Liver (tissue), 9 donors: ENCODE measurements around the gene CFAP45. TPM values are rescaled to one million over a fixed set of nuclear protein-coding genes. Genes with fewer than 3 reads are reported as not detected.
"Not testable (repeated sequence)": the region's sequence is repeated elsewhere in the genome, so short reads cannot be mapped to it uniquely, and the experiment has no call there.

Experiments used
- DNase-seq: peaks from one replicate; pipeline ENCODE4 v3.0.0-alpha.2; 2017; ENCODE audit warnings: low spot score
- H3K27ac ChIP-seq, 2 donors: one replicate each; pipeline ENCODE4 v1.7.0; 2013; ENCODE audit warnings: inconsistent platforms in 2 of 2, low read length in 2 of 2, control low read depth in 1 of 2, low read depth in 1 of 2, mild to moderate bottlenecking in 1 of 2
- H3K27me3 ChIP-seq, 4 donors: one replicate each; pipeline versions ENCODE4 v1.6.1 to v1.7.0; 2013; ENCODE audit warnings: low read length in 3 of 4, inconsistent platforms in 1 of 4, mild to moderate bottlenecking in 1 of 4, moderate library complexity in 1 of 4; ENCODE audit not compliant: control insufficient read depth in 4 of 4, insufficient read depth in 4 of 4
- H3K36me3 ChIP-seq, 4 donors: one replicate each; pipeline versions ENCODE4 v1.6.1 to v1.7.0; 2013; ENCODE audit warnings: low read length in 3 of 4, mild to moderate bottlenecking in 3 of 4, low read depth in 1 of 4, moderate library complexity in 1 of 4; ENCODE audit not compliant: control insufficient read depth in 4 of 4, insufficient read depth in 3 of 4
- H3K4me1 ChIP-seq, 4 donors: one replicate each; pipeline versions ENCODE4 v1.6.1 to v1.7.0; 2013; ENCODE audit warnings: low read length in 3 of 4, mild to moderate bottlenecking in 3 of 4, moderate library complexity in 1 of 4; ENCODE audit not compliant: control insufficient read depth in 4 of 4, insufficient read depth in 4 of 4
- H3K4me3 ChIP-seq, 3 donors: one replicate each; pipeline versions ENCODE4 v1.6.1 to v1.7.0; 2013; ENCODE audit warnings: low read length in 3 of 3, control low read depth in 1 of 3, low read depth in 1 of 3, mild to moderate bottlenecking in 1 of 3
- H3K9ac ChIP-seq, 2 donors: one replicate each; pipeline ENCODE4 v1.7.0; 2013; ENCODE audit warnings: low read length in 2 of 2, mild to moderate bottlenecking in 2 of 2, moderate library complexity in 2 of 2, control low read depth in 1 of 2, low read depth in 1 of 2
- H3K9me3 ChIP-seq, 4 donors: one replicate each; pipeline versions ENCODE4 v1.6.1 to v1.7.0; 2013; ENCODE audit warnings: low read length in 3 of 4; ENCODE audit not compliant: control insufficient read depth in 4 of 4
- ATF3 ChIP-seq: IDR thresholded peaks from 2 replicates; pipeline ENCODE4 v1.6.1; 2016; ENCODE audit warnings: antibody characterized with exemption
- CTCF ChIP-seq: fragments of 150-350 bp; IDR thresholded peaks from 2 replicates; pipeline ENCODE4 v1.5.1; 2017; ENCODE audit warnings: improper control_type of control experiment, low read depth, low read length; ENCODE audit not compliant: missing input control
- EGR1 ChIP-seq, 2 donors: IDR thresholded peaks; 2 replicates each; pipeline ENCODE4 v1.6.1; 2016 to 2018; ENCODE audit warnings: antibody characterized with exemption in 2 of 2, low read depth in 2 of 2
- FOXA1 ChIP-seq: IDR thresholded peaks from 2 replicates; pipeline ENCODE4 v1.6.1; 2016; ENCODE audit warnings: antibody characterized with exemption
- FOXA2 ChIP-seq: IDR thresholded peaks from 2 replicates; pipeline ENCODE4 v1.6.1; 2016; ENCODE audit warnings: antibody characterized with exemption
- GABPA ChIP-seq, 2 donors: IDR thresholded peaks in 1 of 2; conservative IDR thresholded peaks in 1 of 2; 2 replicates each; pipeline ENCODE4 v1.6.1; 2016; ENCODE audit warnings: antibody characterized with exemption in 2 of 2, mild to moderate bottlenecking in 1 of 2, moderate library complexity in 1 of 2
- HNF4A ChIP-seq, 2 donors: conservative IDR thresholded peaks; 2 replicates each; pipeline ENCODE4 v1.6.1; 2016; ENCODE audit warnings: antibody characterized with exemption in 2 of 2, mild to moderate bottlenecking in 2 of 2
- HNF4G ChIP-seq: IDR thresholded peaks from 2 replicates; pipeline ENCODE4 v1.6.1; 2016; ENCODE audit warnings: antibody characterized with exemption
- JUND ChIP-seq, 2 donors: IDR thresholded peaks; 2 replicates each; pipeline ENCODE4 v1.6.1; 2016; ENCODE audit warnings: antibody characterized with exemption in 2 of 2
- MAX ChIP-seq: IDR thresholded peaks from 2 replicates; pipeline ENCODE4 v1.6.1; 2016; ENCODE audit warnings: antibody characterized with exemption
- NR2F2 ChIP-seq: IDR thresholded peaks from 2 replicates; pipeline ENCODE4 v1.6.1; 2016; ENCODE audit warnings: antibody characterized with exemption
- RAD21 ChIP-seq, 2 donors: IDR thresholded peaks; 2 replicates each; pipeline ENCODE4 v1.6.1; 2016; ENCODE audit warnings: antibody characterized with exemption in 2 of 2, mild to moderate bottlenecking in 2 of 2
- RXRA ChIP-seq, 2 donors: IDR thresholded peaks; 2 replicates each; pipeline ENCODE4 v1.6.1; 2017 to 2018; ENCODE audit warnings: antibody characterized with exemption in 2 of 2, mild to moderate bottlenecking in 1 of 2
- SP1 ChIP-seq: IDR thresholded peaks from 2 replicates; pipeline ENCODE4 v1.6.1; 2018; ENCODE audit warnings: antibody characterized with exemption, mild to moderate bottlenecking
- TAF1 ChIP-seq: conservative IDR thresholded peaks from 2 replicates; pipeline ENCODE4 v1.6.1; 2016; ENCODE audit warnings: antibody characterized with exemption, mild to moderate bottlenecking
- YY1 ChIP-seq: IDR thresholded peaks from 2 replicates; pipeline ENCODE4 v1.6.1; 2016; ENCODE audit warnings: antibody characterized with exemption, mild to moderate bottlenecking
- ZBTB33 ChIP-seq: IDR thresholded peaks from 2 replicates; pipeline ENCODE4 v1.6.1; 2016; ENCODE audit warnings: antibody characterized with exemption
- WGBS: extraction: QIAGEN DNeasy Blood & Tissue Kit; methylation state at CpG from one replicate; pipeline ENCODE4 v1.1.7; 2013; 5-methylcytosine and 5-hydroxymethylcytosine counted together
- polyA plus RNA-seq, 2 donors: library from polyadenylated mRNA; stranded (reverse) in 1 of 2; unstranded in 1 of 2; fragments of 200-250 nt in 1 of 2; fragments of >200 nt in 1 of 2; fragmentation: Nextera tagmentation in 1 of 2; extraction: Ambion mirVana in 1 of 2; gene quantifications; one replicate each; pipeline versions ENCODE4 v1.2.1 to v1.2.3, GENCODE V29; 2013 to 2015
- total RNA-seq, 2 donors: library from RNA; depleted of rRNA; stranded (reverse); fragments of >200 nt; gene quantifications; one replicate each; pipeline ENCODE4 v1.2.3, GENCODE V29; 2014
- TF ChIP-seq, protein P1 (sequence below): IDR thresholded peaks from 2 replicates; pipeline ENCODE4 v1.6.1; 2016; ENCODE audit warnings: antibody characterized with exemption, mild to moderate bottlenecking
- donor health status: healthy.
- donor health status: healthy.
- donor health status: healthy.
- donor health status: healthy.
- donor health status: healthy.

Gene CFAP45
- total and polyA plus RNA-seq, 4 donors, result 0.03 to 0.24 TPM; not detected in 2

DNA sequence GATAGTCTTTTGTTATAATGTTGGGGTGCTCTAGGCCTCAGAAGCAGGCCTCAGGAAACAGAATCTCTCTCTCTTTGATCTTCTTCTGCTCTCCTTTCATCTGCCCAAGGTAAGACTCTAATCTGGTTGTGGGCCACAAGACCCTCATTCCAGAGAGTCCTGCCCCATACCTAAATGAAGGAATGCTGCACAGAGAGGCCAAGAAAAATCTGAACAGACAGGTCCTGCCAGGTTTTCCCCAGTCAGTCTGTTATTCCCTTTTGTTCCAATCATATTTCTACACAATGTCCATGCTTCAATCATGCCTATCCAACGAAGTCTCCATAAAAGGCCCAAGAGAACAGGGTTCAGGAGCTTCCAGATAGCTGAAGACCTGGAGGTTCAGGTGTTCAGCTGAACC, 7.0 kb upstream of the CFAP45 start:
- 90% methylated on average over 1 of the region's 1 CpG for WGBS
- TF ChIP-seq NR2F2, result no peak
- no peak for TF ChIP-seq ZBTB33
- TF ChIP-seq FOXA1, result no peak
- TF ChIP-seq GABPA (IDR thresholded peaks at IDR 0.05 in 1 of 2, conservative IDR thresholded peaks at IDR 0.05 in 1 of 2), result no peak
- no peak for TF ChIP-seq EGR1 (IDR thresholded peaks at IDR 0.05; ENCODE audit: low read depth in 2 of 2)
- TF ChIP-seq JUND (IDR thresholded peaks at IDR 0.05), result no peak
- no peak for TF ChIP-seq HNF4G
- Histone ChIP-seq H3K9ac (no peak overlapping the region), H3K36me3 (no peaks in the 10 kb centered on the region), H3K27ac (no peak overlapping the region), H3K4me3 (no peak overlapping the region), H3K27me3 (no peaks in the 10 kb centered on the region), H3K9me3 (no peaks in the 10 kb centered on the region), H3K4me1 (no peaks in the 10 kb centered on the region)
- DNase-seq, result no peak

- not testable (repeated sequence) for H3K36me3 ChIP-seq, H3K9me3 ChIP-seq
These were observed 4.1 kb upstream of the CFAP45 start for GRCh38 chr1:159904036-159904435.

DNA sequence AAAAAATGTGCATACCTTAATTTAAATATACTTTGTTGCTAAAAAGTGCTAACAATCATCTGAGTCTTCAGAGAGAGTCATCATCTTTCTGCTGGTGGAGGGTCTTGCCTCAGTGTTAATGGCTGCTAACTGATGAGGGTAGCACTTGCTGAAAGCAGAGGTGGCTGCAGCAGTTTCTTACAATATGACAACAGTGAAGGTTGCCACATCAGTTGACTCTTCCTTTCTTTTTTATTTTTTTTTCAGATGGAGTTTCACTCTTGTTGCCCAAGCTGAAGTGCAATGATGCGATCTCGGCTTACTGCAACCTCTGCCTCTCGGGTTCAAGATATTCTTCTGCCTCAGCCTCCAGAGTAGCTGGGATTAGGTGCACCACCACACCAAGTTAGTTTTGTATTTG, 2.6 kb upstream of the CFAP45 start:
- no peaks in the 10 kb centered on the region for H3K9me3 ChIP-seq
- no peak overlapping the region for H3K9ac ChIP-seq
- H3K36me3 ChIP-seq, result no peaks in the 10 kb centered on the region
- WGBS, result 90% methylated on average over 3 of the region's 3 CpGs
- H3K4me1 ChIP-seq, result peaks cover 0 to 6% (median 1%) of the 10 kb centered on the region in 4 donors
- no peak overlapping the region for H3K4me3 ChIP-seq
- no peak for DNase-seq
- H3K27ac ChIP-seq, result no peak overlapping the region
- TF ChIP-seq FOXA2 (no peak), HNF4A (conservative IDR thresholded peaks at IDR 0.05) (no peak), FOXA1 (no peak), TAF1 (no peak), JUND (IDR thresholded peaks at IDR 0.05) (no peak), YY1 (no peak), EGR1 (IDR thresholded peaks at IDR 0.05; ENCODE audit: low read depth in 2 of 2) (no peak), RXRA (IDR thresholded peaks at IDR 0.05) (no peak), ZBTB33 (no peak), ATF3 (no peak), HNF4G (no peak), CTCF (no peak), SP1 (no peak), RAD21 (IDR thresholded peaks at IDR 0.05) (no peak), GABPA (IDR thresholded peaks at IDR 0.05 in 1 of 2, conservative IDR thresholded peaks at IDR 0.05 in 1 of 2) (no peak), MAX (no peak), NR2F2 (no peak)
- TF ChIP-seq, protein P1, sequence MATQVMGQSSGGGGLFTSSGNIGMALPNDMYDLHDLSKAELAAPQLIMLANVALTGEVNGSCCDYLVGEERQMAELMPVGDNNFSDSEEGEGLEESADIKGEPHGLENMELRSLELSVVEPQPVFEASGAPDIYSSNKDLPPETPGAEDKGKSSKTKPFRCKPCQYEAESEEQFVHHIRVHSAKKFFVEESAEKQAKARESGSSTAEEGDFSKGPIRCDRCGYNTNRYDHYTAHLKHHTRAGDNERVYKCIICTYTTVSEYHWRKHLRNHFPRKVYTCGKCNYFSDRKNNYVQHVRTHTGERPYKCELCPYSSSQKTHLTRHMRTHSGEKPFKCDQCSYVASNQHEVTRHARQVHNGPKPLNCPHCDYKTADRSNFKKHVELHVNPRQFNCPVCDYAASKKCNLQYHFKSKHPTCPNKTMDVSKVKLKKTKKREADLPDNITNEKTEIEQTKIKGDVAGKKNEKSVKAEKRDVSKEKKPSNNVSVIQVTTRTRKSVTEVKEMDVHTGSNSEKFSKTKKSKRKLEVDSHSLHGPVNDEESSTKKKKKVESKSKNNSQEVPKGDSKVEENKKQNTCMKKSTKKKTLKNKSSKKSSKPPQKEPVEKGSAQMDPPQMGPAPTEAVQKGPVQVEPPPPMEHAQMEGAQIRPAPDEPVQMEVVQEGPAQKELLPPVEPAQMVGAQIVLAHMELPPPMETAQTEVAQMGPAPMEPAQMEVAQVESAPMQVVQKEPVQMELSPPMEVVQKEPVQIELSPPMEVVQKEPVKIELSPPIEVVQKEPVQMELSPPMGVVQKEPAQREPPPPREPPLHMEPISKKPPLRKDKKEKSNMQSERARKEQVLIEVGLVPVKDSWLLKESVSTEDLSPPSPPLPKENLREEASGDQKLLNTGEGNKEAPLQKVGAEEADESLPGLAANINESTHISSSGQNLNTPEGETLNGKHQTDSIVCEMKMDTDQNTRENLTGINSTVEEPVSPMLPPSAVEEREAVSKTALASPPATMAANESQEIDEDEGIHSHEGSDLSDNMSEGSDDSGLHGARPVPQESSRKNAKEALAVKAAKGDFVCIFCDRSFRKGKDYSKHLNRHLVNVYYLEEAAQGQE, result no peak
- H3K27me3 ChIP-seq, result no peaks in the 10 kb centered on the region

More at GRCh38 chr1:159904036-159904435, 4.1 kb upstream of the CFAP45 start:
- H3K9ac ChIP-seq, H3K4me3 ChIP-seq, DNase-seq, H3K27me3 ChIP-seq, H3K27ac ChIP-seq, H3K4me1 ChIP-seq: not testable (repeated sequence)
- 67% methylated on average over 3 of the region's 3 CpGs for WGBS
